ENCODE results near the gene QPCTL. TPM values are rescaled to one million over a fixed set of nuclear protein-coding genes. Genes with fewer than 3 reads are reported as not detected.

The QPCTL gene
- total and polyA plus RNA-seq, 2 donors (not counting 1 experiment from before 2014, with no cell fraction given), result 9.4 to 50.9 TPM

- Mint-ChIP-seq H3K4me1 (peaks cover 23% of the 10 kb centered on the region), H3K9me3 (ENCODE audit: insufficient read depth) (no peaks in the 10 kb centered on the region), H3K4me3 (peak overlapping the region; percentile 84), H3K27me3 (peaks cover 23% of the 10 kb centered on the region), H3K27ac (peak overlapping the region; percentile 32)
- peak overlapping the region; percentile 6 to 48 (median 38) for H3K4me3 ChIP-seq (ENCODE audit: control extremely low read depth in 1 of 5, extremely low read depth in 1 of 5, insufficient read depth in 1 of 5, low read depth in 2 of 5, low read length in 4 of 5)
- H3K4me2 ChIP-seq (replicated peaks; ENCODE audit: low read depth, low read length, poor library complexity, severe bottlenecking), result peak overlapping the region; percentile 90
- H4K20me1 ChIP-seq (ENCODE audit: control insufficient read depth, insufficient read depth, low read length, poor library complexity, severe bottlenecking), result no peaks in the 10 kb centered on the region
- intact Hi-C loops (cut with micrococcal nuclease), result no loop called here
- ChIA-PET POLR2A (interaction anchor here (0.7 to 1.8 kb wide), 2 partner anchors 12 to 101 kb away, joined by 4 to 5 read pairs; no protein-coding TSS in a partner anchor), CTCF (interaction anchor here (0.7 to 8.9 kb wide), 7 partner anchors 15 to 776 kb away, joined by 3 to 60 read pairs (median 3); partner anchors contain the start of genes EML2, QPCTL and SNRPD2)
- H3K27ac ChIP-seq (ENCODE audit: low read length in 2 of 2), result no peak overlapping the region
- peaks cover 26 to 36% of the 10 kb centered on the region in 2 donors for H3K4me1 ChIP-seq (ENCODE audit: control insufficient read depth in 2 of 2, insufficient read depth in 2 of 2, low read length in 2 of 2)
- ATAC-seq (ENCODE audit: low read depth), result peak; percentile 28
- peaks cover 0 to 32% (median 11%) of the 10 kb centered on the region in 4 experiments for H3K27me3 ChIP-seq (replicated peaks in 1 of 4; ENCODE audit: control extremely low read depth in 1 of 4, control insufficient read depth in 3 of 4, insufficient read depth in 4 of 4, low read length in 3 of 4)
- WGBS (ENCODE audit: insufficient coverage), result 6% methylated on average over 43 of the region's 49 CpGs
- DNase-seq, result peak; percentile 82
- H3K79me2 ChIP-seq (ENCODE audit: control insufficient read depth, insufficient read depth, low read length), result no peaks in the 10 kb centered on the region
- TF ChIP-seq CTCF (IDR thresholded peaks at IDR 0.05), result no peak
- TF ChIP-seq EZH2 (IDR thresholded peaks at IDR 0.05; ENCODE audit: borderline replicate concordance, insufficient read depth, low read depth, low read length, poor library complexity, severe bottlenecking), result no peak
- no peaks in the 10 kb centered on the region for H3K36me3 ChIP-seq (replicated peaks in 1 of 2; ENCODE audit: control extremely low read depth in 1 of 2, control insufficient read depth in 1 of 2, extremely low read depth in 1 of 2, insufficient read depth in 2 of 2, low read length in 1 of 2)
- H3K9me3 ChIP-seq (ENCODE audit: control extremely low read depth in 1 of 3, control insufficient read depth in 2 of 3, insufficient read depth in 1 of 3, low read length in 2 of 3), result peaks cover 0 to 14% (median 0%) of the 10 kb centered on the region in 3 donors
- peak overlapping the region; percentile 15 for H3K9ac ChIP-seq (ENCODE audit: low read length)
- H2AFZ ChIP-seq (ENCODE audit: insufficient read depth, low read depth, low read length, poor library complexity, severe bottlenecking), result peak overlapping the region; percentile 20
Observed at GRCh38 chr19:45677351-45678230, 14.9 kb upstream of the QPCTL start.

All from B cell (primary cell).